Choroid plexus epithelial cell (primary cell): ENCODE measurements around the gene RHOJ.

Source experiments
- DNase-seq: peaks from one replicate; pipeline ENCODE4 v3.0.0-alpha.2; 2010; ENCODE audit warnings: low read depth
- H3K4me3 ChIP-seq: 2 replicates; pipeline ENCODE4 v1.5.1; 2011; ENCODE audit warnings: low read depth, mild to moderate bottlenecking, control low read depth, low read length, moderate library complexity
- TF ChIP-seq, protein P1 (sequence below): conservative IDR thresholded peaks from 2 replicates; pipeline ENCODE4 v1.5.1; 2011; ENCODE audit warnings: low read depth, mild to moderate bottlenecking, control low read depth, inconsistent platforms, low read length, moderate library complexity

Gene RHOJ

GRCh38 chr14:63191211-63191610 is 13.0 kb upstream of the RHOJ start:
- no peak overlapping the region for H3K4me3 ChIP-seq
- no peak for DNase-seq
- TF ChIP-seq, protein P1, sequence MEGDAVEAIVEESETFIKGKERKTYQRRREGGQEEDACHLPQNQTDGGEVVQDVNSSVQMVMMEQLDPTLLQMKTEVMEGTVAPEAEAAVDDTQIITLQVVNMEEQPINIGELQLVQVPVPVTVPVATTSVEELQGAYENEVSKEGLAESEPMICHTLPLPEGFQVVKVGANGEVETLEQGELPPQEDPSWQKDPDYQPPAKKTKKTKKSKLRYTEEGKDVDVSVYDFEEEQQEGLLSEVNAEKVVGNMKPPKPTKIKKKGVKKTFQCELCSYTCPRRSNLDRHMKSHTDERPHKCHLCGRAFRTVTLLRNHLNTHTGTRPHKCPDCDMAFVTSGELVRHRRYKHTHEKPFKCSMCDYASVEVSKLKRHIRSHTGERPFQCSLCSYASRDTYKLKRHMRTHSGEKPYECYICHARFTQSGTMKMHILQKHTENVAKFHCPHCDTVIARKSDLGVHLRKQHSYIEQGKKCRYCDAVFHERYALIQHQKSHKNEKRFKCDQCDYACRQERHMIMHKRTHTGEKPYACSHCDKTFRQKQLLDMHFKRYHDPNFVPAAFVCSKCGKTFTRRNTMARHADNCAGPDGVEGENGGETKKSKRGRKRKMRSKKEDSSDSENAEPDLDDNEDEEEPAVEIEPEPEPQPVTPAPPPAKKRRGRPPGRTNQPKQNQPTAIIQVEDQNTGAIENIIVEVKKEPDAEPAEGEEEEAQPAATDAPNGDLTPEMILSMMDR = no peak

GRCh38 chr14:63192085-63192484 is 12.2 kb upstream of the RHOJ start:
- DNase-seq = peak; percentile 20
- TF ChIP-seq, protein P1 = no peak
- no peak overlapping the region for H3K4me3 ChIP-seq

DNA sequence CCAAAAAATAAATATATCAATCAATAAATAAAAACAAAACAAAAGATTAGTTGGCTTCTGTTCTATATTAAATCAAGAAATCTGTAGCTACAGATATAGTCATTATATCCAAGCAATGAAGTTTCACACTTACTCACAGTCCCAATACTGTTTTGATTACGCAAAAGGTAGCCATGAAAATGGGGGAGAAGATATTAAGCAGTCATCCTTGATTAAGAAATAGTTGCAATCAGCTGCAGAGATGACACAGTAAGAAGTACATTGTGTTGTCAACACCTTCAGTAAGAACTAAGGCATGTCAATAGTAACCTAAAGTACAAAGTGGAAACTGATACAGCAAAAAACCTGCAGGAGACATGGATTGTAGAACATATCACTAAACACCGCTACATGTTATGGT is 11.0 kb upstream of the RHOJ start:
- H3K4me3 ChIP-seq = no peak overlapping the region
- TF ChIP-seq, protein P1 = no peak
- no peak for DNase-seq

GRCh38 chr14:63200035-63200740 is 4.1 kb upstream of the RHOJ start:
- DNase-seq = no peak
- TF ChIP-seq, protein P1 = no peak
- no peak overlapping the region for H3K4me3 ChIP-seq

DNA sequence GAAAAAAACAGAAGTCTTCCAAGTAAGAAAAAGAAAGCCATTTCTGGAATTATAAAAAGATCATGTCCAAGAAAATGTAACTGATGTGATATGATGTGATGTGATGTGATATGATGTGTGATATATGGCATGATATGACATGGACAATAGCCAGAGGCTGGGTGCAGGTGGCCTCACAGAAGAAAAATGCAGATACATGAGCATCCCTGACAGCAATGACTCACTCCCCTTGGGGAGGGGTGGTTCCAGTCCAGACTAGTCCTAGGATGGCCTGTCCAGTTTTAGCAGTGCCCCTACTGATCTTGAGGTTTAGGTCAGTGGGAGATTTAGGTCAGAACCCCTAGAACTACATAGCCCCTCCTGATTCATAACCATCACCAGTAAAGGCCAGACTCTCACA is 3.5 kb upstream of the RHOJ start:
- TF ChIP-seq, protein P1 = no peak
- no peak overlapping the region for H3K4me3 ChIP-seq
- no peak for DNase-seq

- DNase-seq = no peak
- H3K4me3 ChIP-seq = no peak overlapping the region
- TF ChIP-seq, protein P1 = no peak
Measured at GRCh38 chr14:63203015-63203414, 1.2 kb upstream of the RHOJ start.
